HL-60/S4 treated with retinoic acid at 250 ng/mL for 4 days and 3 days (cell line): ENCODE results near the gene CSKMT.

ENCODE experiments used
- in situ Hi-C: fragments of 300-500 bp; cut with MboI; formaldehyde crosslinking; loops from 2 replicates; pipeline ENCODE4 v1.7.0; 2022; ENCODE audit warnings: low sequenced_read_pairs

Gene CSKMT

DNA sequence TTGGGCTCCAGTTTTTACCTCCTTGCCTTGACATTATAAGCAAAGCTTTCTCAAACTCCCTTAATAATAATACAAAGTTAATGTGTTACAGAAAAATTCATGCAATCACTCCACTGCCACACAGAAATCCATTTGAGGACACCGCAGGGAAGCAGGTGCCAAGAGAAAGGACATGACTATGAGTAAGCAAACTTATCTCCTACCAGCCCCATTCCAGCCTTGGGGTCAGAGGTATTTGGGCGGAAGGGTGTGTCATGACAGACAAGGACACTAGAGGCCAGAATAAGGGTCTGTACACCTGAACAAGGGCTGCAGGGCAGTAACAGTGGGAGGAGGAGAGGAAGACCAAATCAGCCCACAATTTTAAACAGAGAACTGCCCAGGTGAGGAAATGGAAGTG, 48.2 kb downstream of the CSKMT start:
- in situ Hi-C loops = no loop called here

DNA sequence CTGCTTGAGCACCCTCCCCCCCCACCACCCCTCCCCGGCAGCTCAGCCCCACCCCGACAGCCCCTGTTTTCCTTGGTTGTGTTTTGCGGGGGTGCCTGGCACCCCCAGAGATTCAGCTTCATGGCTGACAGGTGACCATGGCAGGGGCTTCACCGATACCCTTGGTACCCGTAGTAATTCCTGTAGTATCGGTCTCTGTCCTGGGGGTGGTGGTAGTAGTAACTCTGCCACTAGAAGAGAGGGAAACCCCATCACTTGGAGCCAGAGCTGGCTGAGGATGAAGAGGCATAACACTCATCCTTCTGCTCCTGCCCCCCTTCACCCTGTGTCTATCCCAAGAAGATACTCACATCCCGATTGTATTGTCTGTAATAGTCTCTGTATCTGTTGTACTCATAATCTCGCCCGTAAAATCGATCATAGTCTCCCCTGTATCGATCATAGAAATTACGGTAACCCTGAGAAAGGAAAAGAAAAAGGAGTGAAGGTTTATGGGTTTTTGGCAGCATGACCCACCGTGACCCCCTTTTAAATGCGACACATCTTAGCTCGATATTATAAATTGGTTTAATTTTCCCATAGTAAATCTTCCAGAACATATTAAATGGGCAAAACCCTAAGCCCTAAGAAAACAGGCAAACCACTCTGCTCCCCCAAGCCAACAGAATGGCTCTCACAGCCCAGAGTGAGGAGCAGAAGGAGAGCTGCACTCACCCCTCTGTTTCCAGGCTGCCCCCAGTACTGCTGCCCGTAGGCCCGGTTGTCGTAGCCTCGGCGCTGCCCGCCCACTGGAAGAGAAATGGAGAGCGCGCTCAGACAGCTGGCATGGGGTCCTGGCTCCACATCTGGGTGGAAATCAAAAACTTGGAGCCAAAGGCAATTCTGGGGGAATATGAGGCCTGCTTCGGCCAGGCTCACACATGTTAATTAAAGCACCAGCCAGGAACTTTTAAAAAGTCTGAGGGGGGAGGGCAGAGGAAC, 50.3 kb downstream of the CSKMT start:
- in situ Hi-C loops = no loop called here

DNA sequence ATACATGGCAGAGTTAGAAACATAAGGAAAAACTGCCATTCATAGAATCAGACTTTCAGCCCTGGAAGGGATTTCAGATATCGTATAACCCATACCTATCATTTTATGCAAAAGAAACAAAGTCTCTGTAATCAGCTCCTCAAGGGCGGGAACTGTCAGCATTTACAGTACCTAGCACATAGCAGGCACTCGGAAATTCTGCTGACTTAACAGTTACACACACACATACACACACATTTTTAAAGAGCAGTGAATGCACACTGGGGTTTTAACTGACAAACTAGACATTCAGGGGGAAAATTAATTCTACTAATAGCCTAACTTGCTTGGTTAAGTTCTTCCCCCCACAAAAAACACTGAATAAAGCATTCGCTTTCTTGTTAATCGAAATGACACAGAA, 51.1 kb downstream of the CSKMT start:
- in situ Hi-C loops = no loop called here

DNA sequence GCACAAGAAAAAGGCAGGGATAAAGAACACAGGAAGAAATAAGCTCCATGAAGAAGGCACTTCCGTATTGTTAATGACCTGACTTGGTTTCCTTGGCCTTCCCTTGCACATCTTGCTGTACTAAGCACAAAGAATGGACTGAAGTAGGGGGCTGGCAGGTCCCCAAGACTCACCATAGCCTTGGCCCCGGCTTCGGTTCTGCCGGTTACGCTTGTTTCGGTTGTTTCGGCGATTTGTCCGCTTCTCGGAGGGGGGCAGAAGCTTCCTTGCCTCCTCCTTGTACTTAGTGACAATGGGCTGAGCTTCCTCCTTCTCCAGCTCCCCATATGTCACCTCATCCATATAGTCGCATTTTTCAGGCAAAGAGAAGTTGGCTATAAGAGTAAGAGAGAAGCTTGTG, 51.7 kb downstream of the CSKMT start:
- in situ Hi-C loops = no loop called here
